H1 (cell line): ENCODE results near the gene CYP4V2. TPM values are rescaled to one million over a fixed set of nuclear protein-coding genes. Genes with fewer than 3 reads are reported as not detected.
A peak's percentile ranks its signal among the peaks of the same experiment; 100 is the strongest.

Experiments used
- CTCF ChIA-PET: fragments of 300-600 bp; sonication (Branson Sonifier 250); formaldehyde crosslinking; loops from one replicate; lab custom pipeline; 2021; ENCODE audit not compliant: partially characterized antibody; lab: Charles Lee
- POLR2A ChIA-PET: fragments of 300-600 bp; sonication (Branson Sonifier 250); formaldehyde crosslinking; loops from one replicate; lab custom pipeline; 2021; ENCODE audit warnings: inconsistent platforms; ENCODE audit not compliant: partially characterized antibody; lab: Charles Lee
- DNase-seq, 2 experiments: peaks; one replicate each; pipeline versions ENCODE4 v3.0.0 to v3.0.0-alpha.2; 2010 to 2022; ENCODE audit warnings: low spot score in 2 of 2, low read depth in 1 of 2, mixed read lengths in 1 of 2
- FAIRE-seq: peaks from 2 replicates; lab custom pipeline; 2011; peaks lifted over from hg19 to GRCh38; lab: Jason Lieb, UNC
- H2AFZ ChIP-seq: 2 replicates; pipeline ENCODE4 v1.8.1; 2012; ENCODE audit warnings: low read length, inconsistent platforms
- H2AK5ac ChIP-seq: 2 replicates; pipeline ENCODE4 v1.6.1; 2013; ENCODE audit warnings: low read depth, low read length
- H2BK120ac ChIP-seq: replicated peaks from 2 replicates; pipeline ENCODE3; 2013; ENCODE audit warnings: low read depth, low read length, inconsistent platforms
- H2BK12ac ChIP-seq: 2 replicates; pipeline ENCODE4 v1.6.1; 2013; ENCODE audit warnings: low read depth, low read length
- H2BK15ac ChIP-seq: 2 replicates; pipeline ENCODE4 v1.6.1; 2013; ENCODE audit warnings: low read length
- H2BK20ac ChIP-seq: 2 replicates; pipeline ENCODE4 v1.6.1; 2013; ENCODE audit warnings: low read length
- H2BK5ac ChIP-seq: 2 replicates; pipeline ENCODE4 v1.6.1; 2013; ENCODE audit warnings: low read depth, low read length
- H3K14ac ChIP-seq: 2 replicates; pipeline ENCODE4 v1.6.1; 2013; ENCODE audit warnings: inconsistent platforms; ENCODE audit not compliant: insufficient read length
- H3K18ac ChIP-seq: 2 replicates; pipeline ENCODE4 v1.6.1; 2013; ENCODE audit warnings: low read length; ENCODE audit errors: extremely low read depth
- H3K23ac ChIP-seq: 2 replicates; pipeline ENCODE4 v1.6.1; 2013; ENCODE audit warnings: inconsistent platforms; ENCODE audit not compliant: insufficient read length
- H3K23me2 ChIP-seq: 2 replicates; pipeline ENCODE4 v1.6.1; 2013; ENCODE audit warnings: low read depth, low read length
- H3K27ac ChIP-seq: 2 replicates; pipeline ENCODE4 v1.6.1; 2011; ENCODE audit warnings: low read depth, low read length, inconsistent platforms
- H3K27me3 ChIP-seq, 4 experiments: replicated peaks in 1 of 4; 1 replicate in 1 of 4; 2 replicates in 3 of 4; pipeline versions ENCODE4 v1.6.1 to v1.8.1; 2011 to 2013; ENCODE audit warnings: low read length in 3 of 4, mild to moderate bottlenecking in 3 of 4, inconsistent platforms in 2 of 4, mixed read lengths in 2 of 4, moderate library complexity in 1 of 4; ENCODE audit not compliant: control insufficient read depth in 3 of 4, insufficient read depth in 3 of 4; ENCODE audit errors: extremely low read depth in 1 of 4
- H3K36me3 ChIP-seq, 4 experiments: 2 replicates each; pipeline versions ENCODE4 v1.6.1 to v1.8.1; 2011 to 2013; ENCODE audit warnings: mild to moderate bottlenecking in 4 of 4, low read length in 3 of 4, moderate library complexity in 2 of 4, control low read depth in 1 of 4, inconsistent platforms in 1 of 4; ENCODE audit not compliant: insufficient read depth in 4 of 4, control insufficient read depth in 2 of 4
- H3K4ac ChIP-seq: replicated peaks from 2 replicates; pipeline ENCODE3; 2013; ENCODE audit warnings: low read length, low read depth, mixed read lengths, inconsistent platforms; ENCODE audit not compliant: insufficient read length
- H3K4me1 ChIP-seq, 4 experiments: replicated peaks in 1 of 4; 1 replicate in 1 of 4; 2 replicates in 3 of 4; pipeline versions ENCODE4 v1.6.1 to v1.8.1; 2011 to 2013; ENCODE audit warnings: low read length in 3 of 4, inconsistent platforms in 2 of 4, mixed read lengths in 1 of 4; ENCODE audit not compliant: insufficient read depth in 4 of 4, control insufficient read depth in 3 of 4
- H3K4me2 ChIP-seq, 2 experiments: 2 replicates each; pipeline versions ENCODE4 v1.6.1 to v1.8.1; 2011 to 2013; ENCODE audit warnings: low read depth in 2 of 2, low read length in 2 of 2, control low read depth in 1 of 2, inconsistent platforms in 1 of 2, mild to moderate bottlenecking in 1 of 2; ENCODE audit not compliant: insufficient read depth in 1 of 2
- H3K4me3 ChIP-seq, 4 experiments: fragments of 200-600, 300-600 bp in 1 of 4; sonication (generic), shearing (Covaris generic), sonication (Bioruptor Twin) in 1 of 4; 2 replicates each; pipeline versions ENCODE4 v1.5.1 to v1.8.1; 2011 to 2016; ENCODE audit warnings: low read length in 4 of 4, low read depth in 3 of 4, control low read depth in 2 of 4, inconsistent platforms in 2 of 4, mild to moderate bottlenecking in 2 of 4, mixed read lengths in 1 of 4, moderate library complexity in 1 of 4; ENCODE audit not compliant: insufficient read depth in 2 of 4; ENCODE audit errors: extremely low read depth in 1 of 4
- H3K56ac ChIP-seq: replicated peaks from 2 replicates; pipeline ENCODE3; 2013; ENCODE audit warnings: low read depth, mild to moderate bottlenecking, mixed read lengths, low read length, inconsistent platforms; ENCODE audit not compliant: insufficient read length
- H3K79me1 ChIP-seq: 2 replicates; pipeline ENCODE4 v1.6.1; 2013; ENCODE audit warnings: low read depth, low read length, control low read depth
- H3K79me2 ChIP-seq, 2 experiments: 2 replicates each; pipeline versions ENCODE4 v1.6.1 to v1.8.1; 2012 to 2013; ENCODE audit warnings: low read length in 2 of 2, mild to moderate bottlenecking in 2 of 2, inconsistent platforms in 1 of 2; ENCODE audit not compliant: insufficient read depth in 2 of 2, control insufficient read depth in 1 of 2
- H3K9ac ChIP-seq, 4 experiments: replicated peaks in 1 of 4; 1 replicate in 1 of 4; 2 replicates in 3 of 4; pipeline versions ENCODE4 v1.6.1 to v1.8.1; 2011 to 2013; ENCODE audit warnings: low read depth in 3 of 4, low read length in 3 of 4, control low read depth in 2 of 4, mild to moderate bottlenecking in 2 of 4, moderate library complexity in 2 of 4, inconsistent platforms in 1 of 4; ENCODE audit errors: extremely low read depth in 1 of 4
- H3K9me3 ChIP-seq, 2 experiments: 2 replicates each; pipeline versions ENCODE4 v1.6.1 to v1.8.1; 2012 to 2013; ENCODE audit warnings: mild to moderate bottlenecking in 2 of 2, moderate library complexity in 2 of 2, control low read depth in 1 of 2, inconsistent platforms in 1 of 2, low read depth in 1 of 2, low read length in 1 of 2, mixed read lengths in 1 of 2; ENCODE audit not compliant: insufficient read depth in 2 of 2
- H4K20me1 ChIP-seq, 2 experiments: replicated peaks in 1 of 2; 2 replicates each; pipeline versions ENCODE3 to v1.8.1; 2011 to 2013; ENCODE audit warnings: inconsistent platforms in 2 of 2, low read length in 2 of 2, mild to moderate bottlenecking in 1 of 2; ENCODE audit not compliant: insufficient read depth in 2 of 2, control insufficient read depth in 1 of 2
- H4K5ac ChIP-seq: 2 replicates; pipeline ENCODE4 v1.6.1; 2013; ENCODE audit warnings: low read length, low read depth, mixed read lengths, inconsistent platforms; ENCODE audit not compliant: insufficient read length
- H4K8ac ChIP-seq: 2 replicates; pipeline ENCODE4 v1.8.0; 2013; ENCODE audit warnings: mild to moderate bottlenecking, moderate library complexity, low read length, inconsistent platforms; ENCODE audit not compliant: insufficient read depth; ENCODE audit errors: extremely low read depth
- H4K91ac ChIP-seq: replicated peaks from 2 replicates; pipeline ENCODE3; 2013; ENCODE audit warnings: low read length, mixed read lengths, inconsistent platforms; ENCODE audit not compliant: insufficient read length
- BACH1 ChIP-seq: IDR thresholded peaks from 2 replicates; pipeline ENCODE4 v1.6.1; 2012; ENCODE audit warnings: low read length, improper control_type of control experiment
- CEBPB ChIP-seq: IDR thresholded peaks from 2 replicates; pipeline ENCODE4 v1.6.1; 2012; ENCODE audit warnings: low read depth, low read length
- EZH2 ChIP-seq: fragments of 200-600 bp; sonication (generic); IDR thresholded peaks from 2 replicates; pipeline ENCODE4 v1.7.1; 2012; ENCODE audit warnings: low read depth, mild to moderate bottlenecking, moderate library complexity, low read length, inconsistent platforms; ENCODE audit not compliant: severe bottlenecking
- GABPA ChIP-seq: IDR thresholded peaks from 2 replicates; pipeline ENCODE4 v1.6.1; 2011; ENCODE audit warnings: mild to moderate bottlenecking, low read length, moderate library complexity, borderline replicate concordance; ENCODE audit not compliant: insufficient read depth
- HDAC2 ChIP-seq, 2 experiments: fragments of 300-600 bp in 1 of 2; sonication (generic) in 1 of 2; IDR thresholded peaks; 2 replicates each; pipeline ENCODE4 v1.6.1; 2011 to 2012; ENCODE audit warnings: low read depth in 2 of 2, low read length in 2 of 2, mild to moderate bottlenecking in 2 of 2, moderate library complexity in 2 of 2, borderline replicate concordance in 1 of 2, inconsistent platforms in 1 of 2
- NANOG ChIP-seq: IDR thresholded peaks from 2 replicates; pipeline ENCODE4 v1.6.1; 2011; ENCODE audit warnings: low read length, low read depth, mild to moderate bottlenecking, inconsistent platforms; ENCODE audit not compliant: insufficient read depth, poor library complexity, severe bottlenecking
- NRF1 ChIP-seq: IDR thresholded peaks from 2 replicates; pipeline ENCODE4 v1.6.1; 2011; ENCODE audit warnings: mild to moderate bottlenecking, low read depth, low read length, improper control_type of control experiment
- RBBP5 ChIP-seq: IDR thresholded peaks from 2 replicates; pipeline ENCODE4 v1.7.1; 2012; ENCODE audit warnings: low read depth, mild to moderate bottlenecking, inconsistent platforms, low read length, moderate library complexity, borderline replicate concordance
- RFX5 ChIP-seq: IDR thresholded peaks from 2 replicates; pipeline ENCODE4 v1.6.1; 2011; ENCODE audit warnings: low read depth, low read length, improper control_type of control experiment, borderline replicate concordance
- SP2 ChIP-seq: IDR thresholded peaks from 2 replicates; pipeline ENCODE4 v1.6.1; 2012; ENCODE audit warnings: mild to moderate bottlenecking, low read length, inconsistent platforms
- SRF ChIP-seq: IDR thresholded peaks from 2 replicates; pipeline ENCODE4 v1.6.1; 2011; ENCODE audit warnings: mild to moderate bottlenecking, low read depth, low read length, moderate library complexity
- TAF1 ChIP-seq: IDR thresholded peaks from 2 replicates; pipeline ENCODE4 v1.6.1; 2011; ENCODE audit warnings: mild to moderate bottlenecking, low read depth, low read length
- TEAD4 ChIP-seq: IDR thresholded peaks from 2 replicates; pipeline ENCODE4 v1.6.1; 2012; ENCODE audit warnings: low read depth, low read length, inconsistent platforms, mixed read lengths
- WGBS, 2 experiments: shearing (Covaris generic) in 1 of 2; methylation state at CpG; one replicate each; pipeline versions ENCODE4 v1.1.6 to v1.1.7; 2013 to 2015; ENCODE audit warnings: low lambda C conversion rate in 2 of 2, mixed read lengths in 2 of 2, inconsistent platforms in 1 of 2, low coverage in 1 of 2, missing lambda C conversion rate in 1 of 2; ENCODE audit not compliant: insufficient replicate concordance in 2 of 2, insufficient coverage in 1 of 2, insufficient read length in 1 of 2; ENCODE audit errors: extremely low coverage in 1 of 2, missing lambda C conversion rate in 1 of 2; 5-methylcytosine and 5-hydroxymethylcytosine counted together
- polyA plus RNA-seq, 7 experiments: library from polyadenylated mRNA; depleted of rRNA in 3 of 7; stranded (reverse) in 5 of 7; unstranded in 2 of 7; fragments of >200 nt in 5 of 7; fragments of 200-250 nt in 2 of 7; gene quantifications; 1 replicate in 5 of 7; 2 replicates in 1 of 7; 4 replicates in 1 of 7; pipeline versions ENCODE4 v1.2.1 to v1.2.3, GENCODE V29; 2011 to 2013; ENCODE audit warnings: missing spikeins in 2 of 7, mixed read lengths in 2 of 7
- total RNA-seq: library from RNA; stranded (reverse); fragmentation: NEBNext Ultra II Directional; extraction: Animal tissue kit (Norgen Biotek cat#: 25700); gene quantifications from 2 replicates; pipeline ENCODE4 v1.2.1, GENCODE V29; 2021
- TF ChIP-seq, protein P1 (sequence below): IDR thresholded peaks from 2 replicates; pipeline ENCODE4 v1.6.1; 2011; ENCODE audit warnings: low read depth, mild to moderate bottlenecking, low read length; ENCODE audit not compliant: insufficient read depth

Gene CYP4V2
- total and polyA plus RNA-seq, 2 of the 8 experiments (the other 6 are each of a cell fraction or from before 2014, with no cell fraction given), result 0.65 to 1.0 TPM

DNA sequence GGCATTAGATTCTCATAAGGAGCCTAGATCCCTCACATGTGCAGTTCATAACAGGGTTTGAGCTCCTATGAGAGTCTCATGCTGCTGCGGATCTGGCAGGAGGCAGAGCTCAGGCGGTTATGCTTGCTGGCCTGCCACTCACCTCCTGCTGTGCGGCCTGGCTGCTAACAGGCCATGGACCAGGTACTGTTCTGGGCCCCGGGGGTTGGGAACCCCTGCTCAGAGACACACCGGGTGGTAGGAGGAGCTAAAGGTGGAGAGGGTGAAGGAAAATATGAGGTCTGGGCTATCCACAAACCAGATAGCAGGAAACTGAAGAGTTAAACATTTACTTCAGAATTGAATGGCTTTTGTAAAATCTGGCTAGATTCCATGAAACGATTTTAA, 68.7 kb downstream of the CYP4V2 start:
- H2AK5ac ChIP-seq, result no peak overlapping the region
- FAIRE-seq, result no peak
- no peak overlapping the region for H2BK120ac ChIP-seq
- no peak overlapping the region for H4K5ac ChIP-seq
- H2BK15ac ChIP-seq, result no peak overlapping the region
- no peaks in the 10 kb centered on the region for H3K79me1 ChIP-seq
- ChIA-PET POLR2A (interaction anchor here (0.9 to 2.1 kb wide), 4 partner anchors 10 to 624 kb away, joined by 3 to 9 read pairs (median 4); no protein-coding TSS in a partner anchor), CTCF (no interaction called here)
- no peak overlapping the region for H4K8ac ChIP-seq
- H3K4me3 ChIP-seq, result no peak overlapping the region
- H3K27ac ChIP-seq, result no peak overlapping the region
- H2BK20ac ChIP-seq, result no peak overlapping the region
- peaks cover 3 to 8% (median 5%) of the 10 kb centered on the region in 4 experiments; a peak in 5 of 7 replicates for H3K4me1 ChIP-seq
- peak overlapping the region; percentile 46; the same call in 1 of the 2 replicates for H2BK12ac ChIP-seq
- no peak overlapping the region for H3K18ac ChIP-seq
- no peaks in the 10 kb centered on the region for H3K27me3 ChIP-seq
- no peak overlapping the region for H3K4me2 ChIP-seq
- peaks cover 0 to 7% of the 10 kb centered on the region in 2 experiments; a peak in 2 of 4 replicates for H3K9me3 ChIP-seq
- no peak overlapping the region for H2BK5ac ChIP-seq
- DNase-seq, result no peak
- H3K56ac ChIP-seq, result no peak overlapping the region
- H3K4ac ChIP-seq, result no peak overlapping the region
- H2AFZ ChIP-seq, result no peak overlapping the region
- WGBS, 2 experiments, result 86% methylated on average over 6 of the region's 6 CpGs; no CpG with 5 or more reads in 1 of the 2 experiments
- no peaks in the 10 kb centered on the region for H3K79me2 ChIP-seq
- peaks cover 0 to 35% (median 19%) of the 10 kb centered on the region in 4 experiments; a peak in 6 of 8 replicates for H3K36me3 ChIP-seq
- H3K23me2 ChIP-seq, result no peaks in the 10 kb centered on the region; the same call in 1 of the 2 replicates
- no peak overlapping the region for H3K23ac ChIP-seq
- no peak overlapping the region for H3K9ac ChIP-seq
- H4K91ac ChIP-seq, result no peak overlapping the region
- H4K20me1 ChIP-seq, result no peaks in the 10 kb centered on the region
- no peak overlapping the region for H3K14ac ChIP-seq
- TF ChIP-seq RBBP5 (no peak), SRF (no peak), GABPA (no peak), TEAD4 (no peak), RFX5 (no peak), SP2 (no peak), CEBPB (no peak), EZH2 (no peak), TAF1 (no peak), HDAC2 (IDR thresholded peaks at IDR 0.05; ENCODE audit: borderline replicate concordance in 1 of 2, low read depth in 2 of 2, low read length in 2 of 2) (no peak), NANOG (no peak), NRF1 (no peak), BACH1 (no peak)
- TF ChIP-seq, protein P1, sequence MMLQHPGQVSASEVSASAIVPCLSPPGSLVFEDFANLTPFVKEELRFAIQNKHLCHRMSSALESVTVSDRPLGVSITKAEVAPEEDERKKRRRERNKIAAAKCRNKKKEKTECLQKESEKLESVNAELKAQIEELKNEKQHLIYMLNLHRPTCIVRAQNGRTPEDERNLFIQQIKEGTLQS, result no peak
